GM12891 (cell line): Measurements from ENCODE around the gene MMP28.

ENCODE experiments used
- DNase-seq: peaks from one replicate; pipeline ENCODE4 v3.0.0; 2011; ENCODE audit warnings: low spot score; ENCODE audit not compliant: insufficient read length
- FAIRE-seq: peaks from 2 replicates; lab custom pipeline; 2011; peaks lifted over from hg19 to GRCh38; lab: Jason Lieb, UNC
- PAX5 ChIP-seq: IDR thresholded peaks from 2 replicates; pipeline ENCODE4 v1.6.1; 2011; ENCODE audit warnings: low read length, moderate library complexity, mild to moderate bottlenecking; ENCODE audit not compliant: insufficient read depth, severe bottlenecking
- POLR2A ChIP-seq: IDR thresholded peaks from 2 replicates; pipeline ENCODE4 v1.6.1; 2011; ENCODE audit warnings: low read depth, low read length, control low read depth
- POLR2AphosphoS5 ChIP-seq: IDR thresholded peaks from 2 replicates; pipeline ENCODE4 v1.6.1; 2011; ENCODE audit warnings: low read depth, low read length, control low read depth
- POU2F2 ChIP-seq: IDR thresholded peaks from 2 replicates; pipeline ENCODE4 v1.6.1; 2011; ENCODE audit warnings: low read depth, mild to moderate bottlenecking, control low read depth, low read length, moderate library complexity
- SPI1 ChIP-seq: IDR thresholded peaks from 2 replicates; pipeline ENCODE4 v1.6.1; 2011; ENCODE audit warnings: low read depth, low read length, control low read depth
- TAF1 ChIP-seq: IDR thresholded peaks from 2 replicates; pipeline ENCODE4 v1.6.1; 2011; ENCODE audit warnings: low read depth, low read length, control low read depth

Gene MMP28

GRCh38 chr17:35786941-35787432 lies 8.5 kb downstream of the MMP28 start:
- FAIRE-seq (no peak), DNase-seq (no peak)
- TF ChIP-seq POLR2AphosphoS5 (no peak), POU2F2 (no peak), SPI1 (no peak), POLR2A (no peak), PAX5 (no peak), TAF1 (no peak)

- FAIRE-seq (no peak), DNase-seq (no peak)
- TF ChIP-seq POLR2A = no peak
- no peak for TF ChIP-seq PAX5
- no peak for TF ChIP-seq POU2F2
- no peak for TF ChIP-seq SPI1
- TF ChIP-seq POLR2AphosphoS5 = no peak
- TF ChIP-seq TAF1 = no peak
These were observed 10.5 kb downstream of the MMP28 start for GRCh38 chr17:35784895-35785294.

GRCh38 chr17:35780950-35781349 lies 14.5 kb downstream of the MMP28 start:
- FAIRE-seq (no peak), DNase-seq (no peak)
- no peak for TF ChIP-seq POU2F2
- TF ChIP-seq POLR2AphosphoS5 = no peak
- TF ChIP-seq POLR2A = no peak
- no peak for TF ChIP-seq SPI1
- no peak for TF ChIP-seq TAF1
- TF ChIP-seq PAX5 = no peak

GRCh38 chr17:35778641-35779196 lies 16.7 kb downstream of the MMP28 start:
- DNase-seq = no peak
- TF ChIP-seq POU2F2 (no peak), POLR2AphosphoS5 (no peak), POLR2A (no peak)
- FAIRE-seq = no peak

GRCh38 chr17:35775583-35775982 lies 19.9 kb downstream of the MMP28 start:
- no peak for DNase-seq
- FAIRE-seq = no peak
- TF ChIP-seq PAX5 (no peak), POU2F2 (no peak), POLR2A (no peak), POLR2AphosphoS5 (no peak), TAF1 (no peak), SPI1 (no peak)

- no peak for FAIRE-seq
- no peak for TF ChIP-seq SPI1
- no peak for TF ChIP-seq POLR2A
- TF ChIP-seq POLR2AphosphoS5 = no peak
- no peak for TF ChIP-seq PAX5
- TF ChIP-seq TAF1 = no peak
- TF ChIP-seq POU2F2 = no peak
- DNase-seq = no peak
These were observed 20.4 kb downstream of the MMP28 start for GRCh38 chr17:35775039-35775438.

GRCh38 chr17:35774499-35774898 lies 20.9 kb downstream of the MMP28 start:
- DNase-seq = no peak
- no peak for FAIRE-seq

GRCh38 chr17:35773679-35774425 lies 21.6 kb downstream of the MMP28 start:
- DNase-seq = no peak
- no peak for TF ChIP-seq PAX5
- FAIRE-seq = no peak

More at GRCh38 chr17:35774499-35774898, 20.9 kb downstream of the MMP28 start:
- no peak for TF ChIP-seq TAF1

- FAIRE-seq (no peak), DNase-seq (no peak)
- TF ChIP-seq SPI1 (no peak), POU2F2 (no peak), TAF1 (no peak), POLR2A (no peak), POLR2AphosphoS5 (no peak), PAX5 (no peak)
These were observed 22.3 kb downstream of the MMP28 start for GRCh38 chr17:35773129-35773528.
